T-helper 1 cell treated with Interleukin-12 subunit alpha and Interleukin-12 subunit beta and Interleukin-4 antibody, amounts not matched to agents 30 ng/mL and 1 ng/mL, for 36 hours (primary cell): ENCODE results near the gene TRO. TPM values are rescaled to one million over a fixed set of nuclear protein-coding genes. Genes with fewer than 3 reads are reported as not detected.

Experiments used
- intact Hi-C: fragments of 100-400 bp; cut with micrococcal nuclease; formaldehyde crosslinking; loops from one replicate; pipeline ENCODE4 v1.15.1; 2024
- total RNA-seq: library from RNA; stranded (reverse); gene quantifications from 2 replicates; pipeline ENCODE4 v1.2.3, GENCODE V29; 2022

TRO gene
- total RNA-seq, 1 donor from 2014 or later = 1.5 TPM

DNA sequence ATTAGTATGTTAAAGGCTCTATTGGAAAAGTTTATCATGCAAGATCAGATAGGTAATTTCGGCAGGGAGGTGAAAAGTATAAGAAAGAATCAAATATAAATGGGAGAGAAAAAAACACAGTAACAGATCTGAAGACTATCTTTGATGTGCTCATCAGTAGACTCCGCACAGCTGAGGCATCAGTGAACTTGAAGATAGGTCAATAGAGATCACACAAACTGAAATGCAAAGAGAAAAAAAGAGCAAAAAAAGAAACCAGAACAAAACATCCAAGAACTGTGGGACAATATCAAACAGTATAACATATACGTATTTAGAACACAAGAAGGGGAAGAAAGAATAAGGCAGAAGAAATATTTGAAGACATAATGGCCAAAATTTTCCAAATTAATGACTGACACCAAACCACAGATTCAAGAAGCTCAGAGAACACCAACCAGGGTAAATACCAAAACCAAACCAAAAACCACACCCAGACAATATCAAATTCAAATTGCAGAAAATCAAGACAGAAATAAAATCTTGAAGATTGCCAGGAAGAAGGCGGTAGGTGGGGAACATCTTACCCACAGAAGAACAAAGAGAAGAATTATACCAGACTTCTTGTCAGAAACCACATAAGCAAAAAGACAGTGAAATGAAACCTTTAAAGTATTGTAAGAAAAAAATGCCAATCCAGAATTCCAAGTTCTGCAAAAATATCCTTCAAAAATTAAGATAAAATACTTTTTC lies 44.3 kb downstream of the TRO start:
- intact Hi-C loops = no loop called here

DNA sequence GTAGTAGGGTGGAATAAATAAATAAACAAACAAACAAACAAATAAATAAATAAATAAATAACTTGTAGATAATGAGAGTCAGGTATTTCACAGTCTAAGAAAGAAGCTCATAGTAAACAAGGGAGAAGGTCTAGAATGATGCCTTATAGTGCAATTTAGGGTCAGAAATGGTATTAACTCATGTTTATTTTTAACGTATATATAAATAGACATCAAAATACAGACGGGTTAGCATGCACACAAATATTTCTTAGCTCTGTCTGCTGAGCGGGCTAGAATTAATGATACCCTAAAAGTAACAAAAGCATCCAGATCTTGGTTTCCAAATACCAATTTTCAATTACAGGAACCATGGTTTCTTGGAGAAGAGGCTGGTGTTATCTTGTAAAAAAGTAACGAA lies 56.8 kb downstream of the TRO start:
- intact Hi-C loops = no loop called here

DNA sequence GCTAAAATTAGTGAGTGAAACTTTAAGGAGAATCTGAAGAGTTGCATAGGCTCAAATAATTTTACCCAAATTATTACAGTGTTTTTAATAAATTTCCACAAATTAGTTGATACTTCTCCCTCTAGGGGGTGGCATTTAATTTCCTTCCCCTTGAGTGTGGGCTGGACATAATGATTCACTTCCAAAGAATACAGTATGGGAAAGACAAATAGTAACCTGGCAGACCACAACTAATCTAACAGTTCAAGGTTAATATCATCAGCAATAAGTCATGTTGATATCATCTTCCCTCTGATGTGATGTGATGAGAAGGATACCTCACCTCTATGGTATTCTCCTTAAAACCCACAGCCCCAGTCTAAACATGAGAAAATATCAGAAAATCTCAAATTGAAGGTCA lies 57.8 kb downstream of the TRO start:
- intact Hi-C loops = no loop called here

GRCh38 chrX:54979432-54979831 lies 58.8 kb downstream of the TRO start:
- intact Hi-C loops = no loop called here

DNA sequence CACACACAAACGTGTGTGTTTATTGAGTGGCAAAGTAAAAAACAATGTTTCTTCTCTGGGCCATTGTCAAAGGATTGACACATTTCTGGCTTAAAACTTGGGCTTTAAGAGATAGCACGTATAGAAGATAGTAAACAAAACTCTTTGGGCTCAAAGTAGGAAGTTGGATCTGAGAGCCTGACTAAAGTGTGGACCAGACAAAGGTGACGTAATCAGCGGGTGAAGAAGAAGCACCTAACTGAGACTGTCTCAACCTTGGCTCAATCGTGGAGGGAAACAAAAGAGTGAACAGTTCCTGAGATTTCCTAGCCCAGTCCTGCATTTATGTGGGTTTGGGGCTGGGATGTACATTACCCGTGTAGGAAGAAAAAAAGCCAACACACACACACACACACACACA lies 59.7 kb downstream of the TRO start:
- intact Hi-C loops = no loop called here

Other genes starting within 250 kb of the TRO start
- gene ITIH6, start 122.6 kb upstream of the TRO start, total RNA-seq = not detected in 2 replicates
- 44.6 and 46.0 TPM in 2 replicates for gene MAGED2, start 113.1 kb upstream of the TRO start, total RNA-seq
- gene PFKFB1, start 73.4 kb downstream of the TRO start, total RNA-seq = 0.15 and 0.56 TPM in 2 replicates
- 24.7 and 26.0 TPM in 2 replicates for gene APEX2, start 79.5 kb downstream of the TRO start, total RNA-seq
- not detected in 2 replicates for gene ALAS2, start 110.2 kb downstream of the TRO start, total RNA-seq
- gene PAGE2B, start 154.2 kb downstream of the TRO start, total RNA-seq = 0.63 TPM in 1 of 2 replicates, not detected in the other
- not detected in 2 replicates for gene PAGE2, start 168.2 kb downstream of the TRO start, total RNA-seq